Stimulated activated CD4-positive, alpha-beta T cell treated with anti-CD3 and anti-CD28 coated beads, Interleukin-4, amount 100 ng/mL, for 48 hours (primary cell): ENCODE results near the gene LIPE.
"Not testable (repeated sequence)": the region's sequence is repeated elsewhere in the genome, so short reads cannot be mapped to it uniquely, and the experiment has no call there.

ENCODE experiments used
- DNase-seq, 2 donors: peaks; one replicate each; pipeline ENCODE4 v3.0.0-alpha.2; 2020; ENCODE audit warnings: low read depth in 2 of 2

The LIPE gene, protein sequence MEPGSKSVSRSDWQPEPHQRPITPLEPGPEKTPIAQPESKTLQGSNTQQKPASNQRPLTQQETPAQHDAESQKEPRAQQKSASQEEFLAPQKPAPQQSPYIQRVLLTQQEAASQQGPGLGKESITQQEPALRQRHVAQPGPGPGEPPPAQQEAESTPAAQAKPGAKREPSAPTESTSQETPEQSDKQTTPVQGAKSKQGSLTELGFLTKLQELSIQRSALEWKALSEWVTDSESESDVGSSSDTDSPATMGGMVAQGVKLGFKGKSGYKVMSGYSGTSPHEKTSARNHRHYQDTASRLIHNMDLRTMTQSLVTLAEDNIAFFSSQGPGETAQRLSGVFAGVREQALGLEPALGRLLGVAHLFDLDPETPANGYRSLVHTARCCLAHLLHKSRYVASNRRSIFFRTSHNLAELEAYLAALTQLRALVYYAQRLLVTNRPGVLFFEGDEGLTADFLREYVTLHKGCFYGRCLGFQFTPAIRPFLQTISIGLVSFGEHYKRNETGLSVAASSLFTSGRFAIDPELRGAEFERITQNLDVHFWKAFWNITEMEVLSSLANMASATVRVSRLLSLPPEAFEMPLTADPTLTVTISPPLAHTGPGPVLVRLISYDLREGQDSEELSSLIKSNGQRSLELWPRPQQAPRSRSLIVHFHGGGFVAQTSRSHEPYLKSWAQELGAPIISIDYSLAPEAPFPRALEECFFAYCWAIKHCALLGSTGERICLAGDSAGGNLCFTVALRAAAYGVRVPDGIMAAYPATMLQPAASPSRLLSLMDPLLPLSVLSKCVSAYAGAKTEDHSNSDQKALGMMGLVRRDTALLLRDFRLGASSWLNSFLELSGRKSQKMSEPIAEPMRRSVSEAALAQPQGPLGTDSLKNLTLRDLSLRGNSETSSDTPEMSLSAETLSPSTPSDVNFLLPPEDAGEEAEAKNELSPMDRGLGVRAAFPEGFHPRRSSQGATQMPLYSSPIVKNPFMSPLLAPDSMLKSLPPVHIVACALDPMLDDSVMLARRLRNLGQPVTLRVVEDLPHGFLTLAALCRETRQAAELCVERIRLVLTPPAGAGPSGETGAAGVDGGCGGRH

DNA sequence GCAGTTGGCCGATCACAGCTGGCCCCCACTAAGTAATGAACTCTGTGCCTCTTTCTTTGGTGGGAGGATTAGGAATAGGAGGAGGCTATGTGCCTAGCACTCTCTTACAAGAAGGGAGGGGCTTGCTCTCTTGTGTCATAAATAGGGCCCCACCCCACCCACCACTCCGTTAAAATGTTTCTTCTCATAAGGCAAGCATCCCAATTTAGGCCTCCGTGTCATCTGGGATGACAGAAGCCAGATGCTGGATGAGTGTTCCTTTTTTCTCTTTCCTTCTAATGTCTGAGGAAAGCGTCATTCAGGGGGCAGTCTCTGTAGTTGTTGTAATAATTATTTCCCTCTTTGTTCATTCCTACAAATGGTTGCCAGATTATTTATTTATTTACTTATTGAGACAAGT, at the start of gene LIPE:
LIPE (minus strand) TSS at position 76 of the 400 bp plus-strand sequence. CDS start 239 bp downstream, outside the sequence.
- no peak for DNase-seq

DNA sequence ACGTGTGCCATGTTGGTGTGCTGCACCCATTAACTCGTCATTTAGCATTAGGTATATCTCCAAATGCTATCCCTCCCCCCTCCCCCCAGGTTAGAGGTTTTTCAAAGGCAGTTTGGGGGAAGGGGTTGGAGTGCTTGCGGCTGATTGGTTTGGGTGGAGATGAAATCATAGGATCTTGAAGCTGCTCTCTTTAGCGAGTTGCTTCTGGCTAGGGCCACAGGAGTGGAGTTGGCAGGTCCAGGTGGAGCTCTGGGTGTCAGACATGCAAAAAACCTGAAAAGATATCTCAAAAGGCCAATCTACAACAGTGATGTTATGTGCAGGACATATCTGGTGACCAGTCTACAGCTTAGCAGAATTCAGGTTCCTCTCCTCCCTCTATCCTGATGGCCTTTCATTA, 48.2 kb upstream of the LIPE start:
- no peak for DNase-seq

DNA sequence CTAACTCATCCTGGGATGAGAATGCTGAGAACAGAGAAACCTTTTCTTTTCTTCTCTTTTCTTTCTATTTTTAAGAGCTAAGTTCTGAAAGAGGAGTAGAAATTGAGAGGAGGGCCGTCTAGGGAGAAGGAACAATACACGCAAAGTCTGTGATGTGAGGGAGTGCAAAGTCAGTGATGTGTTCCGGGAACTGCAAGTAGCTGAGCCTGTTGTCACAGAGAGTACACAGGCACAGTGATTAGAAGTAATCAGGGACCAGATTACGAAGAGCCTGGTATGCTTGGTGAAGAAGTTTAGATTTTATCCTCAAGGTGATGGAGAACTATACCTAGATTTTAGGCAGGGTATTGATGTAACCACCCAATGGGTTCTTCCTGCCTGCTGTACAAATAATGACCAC, 47.6 kb upstream of the LIPE start:
- no peak for DNase-seq

DNA sequence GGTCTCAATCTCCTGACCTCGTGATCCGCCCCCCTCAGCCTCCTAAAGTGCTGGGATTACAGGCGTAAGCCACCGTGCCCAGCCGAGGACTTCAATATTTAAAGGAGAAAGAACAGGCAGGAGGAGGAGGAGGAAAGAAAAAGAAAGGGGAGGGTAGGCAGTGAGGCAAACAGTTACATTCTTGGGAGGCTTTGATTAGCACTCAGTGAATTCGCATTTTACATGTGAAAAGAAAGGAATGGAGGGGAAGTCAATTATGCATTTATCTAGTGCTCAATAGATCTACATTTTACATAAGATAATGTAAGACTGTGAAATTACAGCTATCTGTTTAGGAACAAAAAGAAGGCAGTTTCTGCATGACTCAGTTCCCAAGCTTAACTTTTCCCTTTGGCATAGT, 46.5 kb upstream of the LIPE start:
- DNase-seq, result no peak

DNA sequence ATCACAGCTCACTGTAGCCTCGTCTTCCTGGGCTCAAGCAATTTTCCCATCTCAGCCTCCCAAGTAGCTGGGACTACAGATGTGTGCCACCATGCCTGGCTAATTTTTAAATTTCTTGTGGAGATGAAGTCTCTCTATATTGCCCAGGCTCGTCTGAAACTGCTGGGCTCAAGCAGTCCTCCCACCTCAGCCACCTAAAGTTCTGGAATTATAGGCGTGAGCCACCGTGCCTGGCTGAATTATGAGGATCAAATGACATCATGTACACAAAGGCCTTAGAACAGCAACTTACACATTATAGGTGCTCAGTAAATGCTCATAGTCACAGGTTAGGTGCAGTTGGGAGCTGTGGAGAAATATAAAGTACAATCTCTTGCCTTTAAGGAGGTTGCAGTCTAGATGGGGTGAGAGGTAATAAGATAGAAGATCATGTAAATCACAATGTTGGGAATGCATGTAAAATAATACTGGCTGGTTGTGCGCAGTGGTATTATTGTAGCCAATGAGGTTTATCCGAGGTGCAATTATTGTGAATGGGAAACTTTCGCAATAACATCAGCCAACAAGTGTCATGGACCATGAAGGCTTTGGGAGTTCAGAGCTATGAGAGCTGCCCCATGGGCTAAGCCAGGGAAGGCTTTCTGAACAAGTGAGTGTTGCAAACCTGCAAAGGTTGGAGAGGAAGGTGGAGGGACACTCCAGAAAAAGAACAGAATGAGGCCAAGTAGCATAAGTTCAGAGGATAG, 45.4 kb upstream of the LIPE start:
- DNase-seq, result no peak

DNA sequence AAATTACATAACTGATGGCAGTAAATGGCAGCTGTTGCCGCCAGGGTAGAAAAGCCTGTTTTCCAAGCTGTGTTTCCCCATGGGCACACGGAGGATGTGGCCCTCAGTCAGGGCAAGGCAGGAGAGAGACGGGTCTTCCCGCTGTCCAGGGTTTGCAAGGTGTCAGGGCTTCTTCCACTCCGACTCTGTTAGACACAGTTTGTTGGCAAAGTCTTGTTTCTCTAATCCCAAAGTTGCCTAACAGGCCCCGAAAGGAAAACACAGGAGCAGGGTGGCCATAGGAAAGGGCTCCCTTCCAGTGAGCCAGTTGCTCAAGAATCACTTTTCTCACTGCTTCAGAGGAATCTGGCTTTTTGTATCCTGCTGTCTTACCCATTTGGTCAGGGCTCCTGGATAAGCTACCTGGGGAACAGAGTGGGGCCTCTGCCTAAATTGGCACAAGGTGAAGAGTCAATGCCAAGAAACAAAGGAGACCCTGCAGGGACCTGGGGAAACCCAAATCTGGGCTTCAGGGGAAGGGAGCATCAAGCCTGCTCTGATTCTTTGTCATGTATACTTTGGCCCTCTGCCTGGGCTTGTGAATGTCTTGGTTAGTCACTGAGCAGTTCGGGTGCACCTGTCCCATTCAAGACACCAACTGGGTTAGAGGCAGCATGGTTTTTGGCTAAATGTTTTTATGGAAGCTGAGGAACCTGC, 44.5 kb upstream of the LIPE start:
- no peak for DNase-seq

DNA sequence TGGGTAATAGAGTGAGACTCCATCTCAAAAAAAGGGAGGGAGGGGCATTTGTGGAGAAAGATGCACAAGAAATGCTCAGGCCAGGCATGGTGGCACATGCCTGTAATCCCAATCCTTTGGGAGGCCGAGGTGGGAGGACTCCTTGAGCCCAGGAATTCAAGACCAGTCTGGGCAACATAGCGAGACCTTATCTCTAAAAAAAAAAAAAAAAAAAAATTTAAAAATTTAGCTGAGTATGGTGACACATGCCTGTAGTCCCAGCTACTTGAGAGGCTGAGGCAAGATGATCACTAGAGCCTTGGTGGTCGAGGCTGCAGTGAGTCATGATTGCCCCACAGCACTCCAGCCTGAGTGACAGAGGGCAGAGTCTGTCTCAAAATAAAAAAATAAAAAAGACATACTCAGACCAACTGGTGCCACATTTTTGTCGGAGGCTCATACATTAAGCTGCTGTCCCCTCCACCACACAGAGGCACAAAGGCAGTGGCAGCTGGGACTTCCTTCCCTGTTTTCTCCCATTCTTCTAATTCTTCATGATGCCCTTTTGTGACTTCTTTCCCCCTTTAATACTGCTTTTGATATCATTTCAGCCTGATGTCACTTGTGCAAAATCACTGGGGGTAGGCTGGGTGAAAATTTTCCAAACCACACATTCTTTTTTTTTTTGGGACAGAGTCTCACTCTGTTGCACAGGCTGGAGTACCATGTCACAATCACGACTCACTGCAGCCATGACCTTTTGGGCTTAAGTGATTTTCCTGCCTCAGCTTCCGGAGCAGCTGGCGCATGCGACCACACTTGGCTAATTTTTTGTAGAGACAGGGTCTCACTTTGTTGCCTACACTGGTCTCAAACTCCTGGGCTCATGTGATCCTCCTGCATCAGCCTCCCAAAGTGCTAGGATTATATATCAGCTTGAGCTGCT, 42.4 kb upstream of the LIPE start:
- DNase-seq, result no peak

DNA sequence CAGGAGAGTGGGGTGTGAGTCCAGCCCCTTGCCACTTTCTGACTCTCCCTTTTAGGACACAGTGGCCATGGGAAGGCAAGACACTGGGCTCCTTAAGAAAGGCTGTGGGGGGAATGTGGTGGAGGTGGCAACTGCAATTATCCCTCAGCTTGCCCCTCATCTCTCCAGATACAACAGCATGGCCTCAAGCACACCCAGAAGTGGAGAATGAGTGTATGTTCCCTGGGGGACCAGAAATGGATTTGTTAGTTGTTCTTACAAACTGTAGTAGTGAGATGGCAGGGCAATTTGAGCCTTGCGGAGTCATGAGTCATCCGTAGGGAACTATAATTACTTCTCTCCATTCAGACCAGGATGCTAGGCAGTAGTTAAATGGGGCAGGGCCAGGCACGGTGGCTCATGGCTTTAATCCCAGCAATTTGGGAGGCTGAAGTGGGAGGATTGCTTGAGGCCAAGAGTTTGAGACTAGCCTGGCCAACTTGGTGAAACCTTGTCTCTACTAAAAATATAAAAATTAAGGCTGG, 41.1 kb upstream of the LIPE start:
- no peak for DNase-seq

DNA sequence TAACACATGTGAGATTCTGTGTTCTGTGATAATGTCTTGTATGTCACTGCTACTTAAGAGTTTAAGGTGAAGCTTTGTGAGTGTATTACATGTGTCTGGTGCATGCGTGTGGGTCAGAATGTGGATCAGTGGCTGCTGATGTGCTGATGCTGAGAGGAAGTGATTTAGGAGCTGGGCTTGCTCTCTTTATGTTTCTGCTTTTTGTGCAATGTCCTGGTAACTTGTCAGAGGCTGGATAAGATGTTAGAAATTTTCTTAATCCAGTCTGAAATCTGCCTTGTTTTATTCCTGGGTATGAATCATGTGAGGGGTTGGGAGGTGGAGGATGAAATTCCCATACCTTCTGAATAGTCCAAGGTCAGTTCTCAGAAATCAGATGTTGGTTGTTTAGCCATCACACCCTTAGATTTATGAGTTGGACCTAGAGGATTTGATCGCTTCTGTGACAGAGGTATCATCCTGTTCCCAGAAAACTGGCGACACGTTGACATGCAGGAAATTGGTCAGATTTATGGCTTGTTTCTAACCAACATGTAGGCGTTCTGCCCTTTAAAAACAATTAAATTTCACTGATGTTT, 40.1 kb upstream of the LIPE start:
- no peak for DNase-seq

DNA sequence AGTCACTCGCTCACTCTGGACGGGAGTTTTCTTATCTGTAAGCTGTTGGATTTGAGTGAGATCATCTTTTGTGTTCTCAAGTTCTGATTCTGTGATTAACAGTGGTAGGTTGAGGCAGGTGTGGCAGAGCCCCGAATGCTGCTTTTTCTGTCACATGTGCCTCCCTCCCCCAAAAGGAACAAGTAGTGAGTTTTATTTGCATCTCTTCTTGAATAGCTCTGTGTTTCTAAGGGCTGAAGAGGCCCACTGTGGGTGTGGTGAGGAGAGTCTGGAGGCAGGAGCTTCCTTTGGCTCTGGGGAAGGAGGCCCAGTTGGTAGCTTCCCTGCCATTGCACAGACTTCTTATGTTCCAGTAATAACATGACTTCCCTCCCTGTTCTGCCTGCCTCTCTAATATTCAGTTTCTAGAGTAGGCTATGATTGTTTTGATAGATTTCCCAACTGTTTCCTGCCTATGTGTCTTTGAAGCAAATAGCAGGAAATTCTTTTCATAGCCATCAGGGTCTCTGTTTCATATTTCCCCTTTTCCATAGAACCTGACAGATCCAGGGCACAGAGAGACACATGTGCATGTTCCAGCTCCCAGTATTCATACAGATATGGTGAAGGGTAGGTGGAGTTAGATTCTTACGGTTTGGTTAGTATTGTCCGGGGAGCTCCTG, 39.5 kb upstream of the LIPE start:
- no peak for DNase-seq

DNA sequence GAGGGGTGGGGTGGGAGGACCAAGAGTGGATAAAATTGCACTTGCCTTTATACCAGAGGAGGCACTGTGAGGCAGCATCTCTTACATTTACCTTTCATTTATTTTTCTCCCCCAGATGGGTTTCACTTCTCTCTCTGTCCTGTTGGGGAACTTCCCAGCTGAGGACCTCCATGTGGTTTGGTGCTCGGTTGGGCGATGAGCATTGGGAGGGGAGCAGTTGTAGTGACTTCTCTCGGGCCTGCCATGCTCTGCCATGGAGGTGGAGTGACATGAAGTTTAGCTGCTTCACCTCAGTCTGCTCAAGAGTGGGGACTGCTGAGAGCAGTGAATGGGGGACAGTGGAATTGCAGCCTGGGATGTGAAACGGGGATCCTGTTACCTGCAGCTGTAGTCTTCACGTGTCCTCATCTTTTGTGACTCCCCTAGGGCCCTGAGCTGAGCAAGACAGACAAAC, 38.7 kb upstream of the LIPE start:
- DNase-seq, result no peak

DNA sequence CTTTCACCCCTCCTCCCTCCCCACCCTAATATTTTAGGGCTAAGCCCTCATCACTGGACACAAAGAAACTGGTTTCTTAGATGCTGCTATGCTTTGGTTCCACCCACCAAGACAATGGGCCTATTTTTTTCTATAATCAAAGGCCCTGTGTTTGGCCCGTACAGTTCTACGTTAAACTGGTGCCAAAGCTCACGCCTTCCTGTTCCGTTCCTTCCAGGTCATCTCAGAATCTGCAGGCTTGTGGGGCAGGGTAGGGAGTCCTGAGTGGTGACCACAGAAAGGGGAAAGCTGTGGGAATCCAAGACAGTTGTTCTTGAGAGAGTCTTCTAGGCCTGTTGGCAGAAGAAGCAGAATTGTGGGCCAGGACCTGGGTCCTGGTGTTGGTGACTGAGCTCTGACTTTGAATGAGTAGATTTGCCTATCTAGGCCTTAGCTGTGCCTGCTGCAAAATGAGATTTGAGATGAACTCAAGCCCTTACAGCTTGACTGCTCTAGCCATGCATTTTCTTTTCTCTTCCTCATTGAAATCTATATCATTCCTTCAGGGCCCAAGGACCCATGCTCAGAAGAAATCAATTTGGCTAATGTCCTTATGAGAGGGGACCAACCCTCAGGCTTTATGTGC, 34.6 kb upstream of the LIPE start:
- no peak for DNase-seq

DNA sequence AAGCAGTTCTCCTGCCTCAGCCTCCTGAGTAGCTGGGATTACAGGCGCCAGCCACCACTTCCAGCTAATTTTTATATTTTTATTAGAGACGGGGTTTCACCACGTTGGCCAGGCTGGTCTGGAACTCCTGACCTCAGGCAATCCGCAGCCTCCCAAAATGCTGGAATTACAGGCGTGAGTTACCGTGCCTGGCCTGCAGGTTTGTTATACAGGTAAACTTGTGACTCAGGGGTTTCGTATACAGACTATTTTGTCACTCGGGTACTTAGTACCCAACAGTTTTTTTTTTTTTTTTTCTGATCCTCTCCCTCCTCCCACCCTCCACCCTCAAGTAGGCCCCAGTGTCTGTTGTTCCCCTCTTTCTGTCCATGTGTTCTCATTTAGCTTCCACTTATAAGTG, 34.0 kb upstream of the LIPE start:
- DNase-seq, result not testable (repeated sequence)

DNA sequence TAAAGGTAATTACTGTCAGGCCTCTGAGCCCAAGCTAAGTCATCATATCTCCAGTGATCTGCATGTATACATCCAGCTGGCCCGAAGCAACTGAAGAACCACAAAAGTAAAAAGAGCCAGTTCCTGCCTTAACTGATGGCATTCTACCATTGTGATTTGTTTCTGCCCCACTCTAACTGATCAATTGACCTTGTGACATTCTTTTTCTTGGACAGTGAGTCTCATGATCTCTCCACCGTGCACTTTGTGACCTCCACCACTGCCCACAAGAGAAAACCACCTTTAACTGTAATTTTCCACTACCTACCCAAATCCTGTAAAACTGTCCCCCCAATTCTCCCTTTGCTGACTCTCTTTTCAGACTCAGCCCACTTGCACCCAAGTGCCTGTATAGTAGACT, 32.7 kb upstream of the LIPE start:
- no peak for DNase-seq

DNA sequence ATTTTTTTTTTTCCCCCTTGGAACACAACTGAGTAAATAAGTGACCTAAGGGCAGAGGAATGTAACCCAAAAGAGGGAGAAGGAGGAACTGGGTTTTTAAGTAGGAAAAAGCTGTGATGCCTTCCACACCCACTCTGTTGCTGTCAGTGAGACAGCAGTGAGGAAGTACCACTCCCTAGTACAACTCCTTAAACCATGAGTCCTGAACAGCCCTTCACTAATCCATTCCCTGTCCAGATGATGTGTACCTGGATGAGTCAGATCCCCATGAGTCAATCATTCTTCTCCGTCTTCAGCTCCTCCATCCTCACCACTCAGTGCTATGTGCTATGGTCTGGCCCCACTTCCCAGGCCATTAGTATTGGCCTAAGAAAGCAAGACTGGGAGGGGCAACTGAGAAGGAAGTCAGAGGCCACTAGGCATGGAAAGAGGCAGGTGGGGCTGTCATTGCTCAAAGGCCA, 28.5 kb upstream of the LIPE start:
- no peak for DNase-seq

DNA sequence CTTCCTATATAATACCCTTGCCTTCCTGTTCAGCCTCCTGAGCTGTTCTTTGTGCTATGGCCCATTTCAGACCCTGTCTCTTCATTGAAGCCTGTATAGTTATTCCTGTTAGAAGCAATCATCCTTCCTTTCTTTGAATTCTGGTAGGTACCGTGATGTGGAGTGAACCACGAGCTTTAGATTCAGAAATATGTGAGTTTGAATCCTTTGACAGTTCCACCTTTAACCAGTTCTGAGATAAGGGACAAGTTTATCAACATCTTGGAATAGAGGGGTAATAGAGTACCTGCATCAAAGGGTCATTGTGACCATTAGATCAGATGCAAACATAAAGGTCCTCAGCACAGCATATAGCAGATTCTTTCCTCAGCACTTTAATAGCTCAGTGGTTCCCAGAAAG, 27.9 kb upstream of the LIPE start:
- DNase-seq, result no peak

DNA sequence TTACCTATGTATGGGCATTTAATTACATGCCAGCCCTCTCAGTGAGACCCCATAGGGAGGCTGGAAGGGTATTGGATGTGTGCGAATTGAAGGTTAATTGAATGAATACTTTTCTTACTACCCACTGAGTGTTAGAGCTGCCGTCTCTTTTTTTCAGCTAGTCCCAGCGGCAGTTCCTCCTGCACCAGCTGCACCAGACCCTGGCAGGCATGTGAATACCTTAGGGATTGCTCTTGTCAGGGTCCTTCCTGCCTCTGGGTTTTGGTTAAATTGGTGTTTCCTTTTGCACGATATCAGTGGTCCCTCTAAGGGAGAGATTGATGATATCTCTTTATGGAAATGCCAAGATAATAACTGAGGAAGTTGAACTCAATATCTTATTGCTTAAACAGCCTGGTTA, 25.4 kb upstream of the LIPE start:
- no peak for DNase-seq

DNA sequence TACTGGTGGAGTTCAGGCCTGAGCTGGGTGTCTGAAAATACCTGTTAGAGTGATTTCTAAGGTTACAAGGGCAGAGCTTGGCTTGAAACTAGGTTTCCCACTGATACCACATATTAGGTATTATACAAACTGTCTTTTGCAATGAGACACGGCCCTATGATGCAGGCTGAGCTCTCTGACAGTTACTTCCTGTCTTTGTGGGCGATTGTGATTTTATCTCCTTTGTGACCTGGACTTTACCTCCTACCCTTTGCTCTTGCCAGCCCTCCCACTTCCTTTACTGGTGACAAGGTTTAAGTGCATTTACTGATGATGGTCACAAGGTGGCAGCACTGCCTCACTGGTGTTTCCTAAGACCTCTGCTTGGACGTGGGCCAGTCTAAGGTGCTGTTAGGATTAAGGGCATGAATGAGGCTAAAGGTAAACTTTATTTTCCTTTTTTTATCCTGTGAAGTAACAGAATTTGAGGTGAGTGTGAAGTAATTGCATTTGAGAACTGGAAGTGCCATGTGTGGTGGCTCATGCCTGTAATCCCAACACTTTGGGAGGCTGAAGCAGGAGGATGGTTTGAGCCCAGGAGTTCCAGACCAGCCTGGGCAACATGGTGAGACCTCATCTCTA, 23.2 kb upstream of the LIPE start:
- DNase-seq, result peak; percentile 55 to 57
